CD4-positive, alpha-beta T cell treated with Interleukin-10 for 1 hour (primary cell): ENCODE measurements around the gene GPC3.
"Not testable (repeated sequence)": the region's sequence is repeated elsewhere in the genome, so short reads cannot be mapped to it uniquely, and the experiment has no call there.

Experiments
- DNase-seq: peaks from one replicate; pipeline ENCODE4 v3.0.0-alpha.2; 2020

Gene GPC3

DNA sequence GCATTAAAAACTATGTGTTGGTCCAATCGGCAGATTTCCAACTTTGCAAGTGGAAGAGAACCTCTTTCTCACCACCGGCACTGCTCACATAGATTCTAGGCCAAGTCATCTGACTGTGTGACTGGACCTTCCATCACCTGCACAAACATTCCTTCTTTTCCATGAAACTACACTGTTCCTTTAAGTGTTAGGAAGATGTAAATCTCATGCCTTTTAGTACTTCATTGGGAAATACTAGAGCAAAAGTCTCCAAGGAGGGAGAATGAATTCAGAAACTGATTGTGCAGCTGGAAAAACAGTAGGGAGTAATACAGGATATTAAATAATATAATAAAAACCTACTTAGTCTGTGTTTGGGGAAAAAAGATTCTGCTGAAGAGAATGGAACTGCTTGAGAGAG, 238.2 kb downstream of the GPC3 start:
- DNase-seq: no peak

DNA sequence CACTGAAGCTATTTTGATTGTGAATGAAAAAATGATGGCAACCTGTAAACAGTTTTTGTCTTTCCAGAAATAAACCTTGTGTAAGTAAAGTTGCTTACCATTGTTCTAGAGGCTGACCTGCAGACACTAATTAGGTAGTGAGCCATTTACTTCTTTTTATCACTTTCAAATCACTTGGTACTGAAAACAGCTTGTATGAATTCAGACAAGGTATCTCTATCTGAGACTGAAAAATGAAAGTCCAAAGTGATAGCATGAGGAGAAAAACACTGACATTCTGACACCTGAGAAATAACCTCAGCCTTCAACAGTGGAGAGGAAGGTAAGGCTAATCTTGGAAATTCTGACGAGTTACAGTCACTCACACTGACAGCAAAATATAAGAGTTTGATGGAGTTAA, 238.8 kb downstream of the GPC3 start:
- DNase-seq: no peak

DNA sequence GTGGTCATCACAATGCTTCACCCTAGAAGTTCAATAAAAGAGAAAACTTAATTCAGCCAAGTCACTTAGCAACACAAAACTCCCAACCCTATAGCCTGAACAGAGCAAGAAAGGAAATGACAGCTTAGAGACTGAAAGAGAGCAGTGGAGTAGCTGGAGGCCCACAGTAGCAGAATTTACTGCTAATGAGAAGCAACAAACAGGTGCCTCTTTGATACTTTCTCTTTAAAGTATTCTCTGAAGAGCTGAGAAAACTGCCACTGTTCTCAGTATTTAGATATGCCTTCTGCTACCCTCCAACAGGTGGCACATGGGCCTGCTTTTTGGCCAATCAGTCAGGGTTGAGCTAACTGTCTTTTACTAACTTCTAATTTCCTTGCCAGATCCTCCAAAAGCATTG, 240.0 kb downstream of the GPC3 start:
- DNase-seq: peak; percentile 17

DNA sequence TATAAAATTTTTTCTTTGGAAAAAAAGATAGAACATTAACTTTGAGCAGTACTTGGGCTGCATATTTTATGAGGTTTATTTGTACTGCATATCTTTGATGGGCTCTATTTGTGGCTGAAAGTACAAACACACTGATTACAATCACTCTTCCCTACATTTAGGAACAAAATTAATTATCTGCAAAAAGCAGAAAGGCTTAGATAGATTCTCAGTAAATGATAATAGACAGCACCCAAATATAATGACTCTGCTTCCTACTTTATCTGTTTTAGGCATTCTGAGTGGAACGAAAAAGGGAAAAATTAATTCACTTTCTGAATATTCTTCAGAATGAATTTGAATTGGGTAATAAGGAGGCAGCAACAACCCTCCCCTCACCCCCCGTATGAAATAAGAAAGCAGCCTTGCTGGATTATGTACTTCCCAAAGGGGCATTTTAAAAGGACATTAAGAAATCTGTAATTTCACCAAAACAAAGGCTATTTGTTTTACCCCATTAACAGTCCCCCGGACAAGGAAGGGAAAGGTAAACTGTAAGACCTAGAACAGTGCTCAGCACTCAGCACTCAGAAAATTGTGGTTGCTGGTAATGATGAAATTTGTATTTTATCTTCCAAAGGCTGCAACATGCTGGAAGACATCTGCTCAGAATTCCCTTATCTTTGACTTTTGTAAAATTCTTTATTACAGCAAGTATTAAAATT, 242.6 kb downstream of the GPC3 start:
- DNase-seq: no peak

DNA sequence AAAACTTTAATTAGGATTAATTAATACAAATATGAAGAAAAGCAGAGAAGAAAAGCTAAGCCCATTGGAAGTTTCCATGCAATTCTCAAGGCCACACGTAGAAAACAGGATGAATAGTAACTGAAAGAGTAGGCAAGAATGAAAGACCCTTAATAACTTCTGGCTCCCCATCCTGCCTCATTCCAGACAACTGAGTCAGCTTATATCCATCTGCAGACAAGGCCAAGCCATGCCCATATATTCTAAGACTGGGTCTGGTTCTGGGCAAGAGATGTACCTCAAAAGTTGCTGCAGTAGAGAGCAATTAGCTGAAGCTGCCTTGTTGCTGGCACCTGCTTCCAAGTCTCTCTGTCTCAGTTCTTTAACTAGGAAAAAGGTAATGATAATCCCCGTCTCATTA, 244.1 kb downstream of the GPC3 start:
- DNase-seq: no peak

DNA sequence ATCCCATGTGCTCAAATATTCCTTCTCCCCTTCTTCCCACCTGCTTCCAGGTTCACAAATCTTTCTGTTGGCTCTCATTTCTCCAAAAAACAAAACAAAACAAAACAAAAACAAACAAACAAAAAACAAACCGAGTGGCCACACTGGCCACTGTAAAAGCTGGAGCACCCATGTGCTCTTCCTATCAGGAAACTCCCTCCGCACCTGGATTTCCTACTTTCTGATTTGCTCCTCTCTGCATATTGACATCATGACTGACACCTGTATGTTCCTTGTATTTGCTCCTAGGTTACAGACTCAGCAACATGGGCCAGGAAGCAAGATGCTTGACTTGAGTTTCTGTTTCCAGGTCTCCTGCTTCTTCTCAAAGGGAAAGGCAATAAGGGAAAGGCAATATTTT, 258.8 kb downstream of the GPC3 start:
- DNase-seq: no peak

DNA sequence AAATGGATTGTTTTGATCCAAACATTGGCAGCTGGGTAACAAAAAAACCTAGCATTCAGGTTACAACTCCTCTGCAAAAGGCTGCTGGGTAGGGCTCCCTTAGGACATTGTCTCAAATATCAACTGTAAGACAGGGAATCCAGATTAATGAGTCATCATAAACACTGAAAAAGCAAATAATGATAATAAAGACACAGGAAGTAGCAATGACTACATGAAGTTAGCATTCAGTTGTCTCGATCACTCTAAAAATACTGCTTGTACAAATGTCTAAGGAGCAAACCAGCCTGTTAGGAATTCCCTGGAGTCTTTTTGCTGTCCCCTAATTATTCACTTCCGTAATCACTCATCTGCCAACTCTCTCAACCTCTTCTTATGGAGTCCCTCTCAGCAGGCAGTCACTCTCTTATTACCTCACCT, 259.2 kb downstream of the GPC3 start:
- no peak for DNase-seq

DNA sequence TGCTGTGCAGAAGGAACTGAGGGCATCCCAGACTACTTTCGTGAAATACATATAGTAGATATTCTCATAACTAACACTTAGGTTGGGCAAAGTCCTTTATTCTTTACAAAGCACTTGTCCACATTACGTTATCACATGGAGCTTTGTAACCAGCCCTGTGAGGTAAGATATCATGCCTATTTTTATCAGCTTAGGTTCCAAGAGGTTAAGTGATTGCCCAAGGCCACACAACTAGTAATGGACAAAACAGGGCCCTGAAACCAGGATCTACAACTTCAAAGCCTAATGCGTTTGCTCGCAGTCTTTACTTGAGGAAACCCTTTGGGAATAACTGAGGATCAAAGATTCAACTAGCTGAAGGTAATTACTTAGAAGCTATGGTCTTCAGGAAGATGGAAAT, 261.5 kb downstream of the GPC3 start:
- no peak for DNase-seq

DNA sequence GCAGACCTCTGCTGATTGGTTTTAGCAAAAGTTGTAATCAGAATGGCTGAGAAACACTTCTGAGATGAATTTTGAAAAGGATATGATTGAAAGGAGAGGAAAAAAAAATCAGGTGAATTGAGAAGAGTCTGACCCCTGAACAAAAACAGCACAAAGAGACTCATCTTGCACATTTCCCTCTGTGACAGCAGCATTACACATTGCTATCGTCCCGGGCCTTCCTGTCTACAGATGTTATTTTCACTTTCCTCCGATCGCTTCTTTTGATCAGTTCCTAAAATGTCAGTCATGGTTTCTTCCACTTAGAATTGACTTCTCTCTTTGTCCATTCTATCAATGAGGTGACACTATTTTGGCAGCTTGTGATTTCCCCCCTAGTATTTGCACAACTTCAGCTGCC, 262.6 kb downstream of the GPC3 start:
- DNase-seq: no peak

DNA sequence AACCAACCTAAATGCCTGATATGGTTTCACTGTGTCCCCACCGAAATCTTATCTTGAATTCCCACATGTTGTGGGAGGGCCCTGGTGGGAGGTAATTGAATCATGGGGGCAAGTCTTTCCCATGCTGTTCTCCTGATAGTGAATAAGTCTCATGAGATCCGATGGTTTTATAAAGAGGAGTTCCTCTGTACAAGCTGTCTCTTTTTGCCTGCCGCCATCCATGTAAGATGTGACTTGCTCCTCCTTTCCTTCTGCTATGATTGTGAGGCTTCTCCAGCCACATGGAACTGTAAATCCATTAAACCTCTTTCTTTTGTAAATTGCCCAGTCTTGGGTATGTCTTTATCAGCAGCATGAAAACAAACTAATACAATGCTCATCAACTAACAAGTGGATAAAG, 265.1 kb downstream of the GPC3 start:
- DNase-seq: not testable (repeated sequence)

DNA sequence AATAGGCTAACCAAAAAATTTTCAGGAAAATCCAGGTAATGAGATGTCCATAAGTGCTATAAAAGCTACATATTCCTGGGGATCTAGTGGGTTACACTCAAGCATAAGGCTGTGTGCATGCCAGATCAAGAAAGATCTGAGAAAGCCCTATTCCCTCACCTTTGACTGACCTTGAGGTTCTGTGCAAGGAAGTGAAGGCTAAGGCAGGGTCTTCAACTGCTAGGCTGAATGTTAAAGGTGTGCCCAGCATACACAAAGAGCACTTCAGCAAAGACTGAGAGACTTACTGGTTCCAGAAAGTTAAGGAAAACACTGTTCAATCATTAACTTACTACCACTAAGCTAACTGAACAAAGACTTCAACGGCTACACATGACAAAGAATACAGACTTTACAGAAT, 269.7 kb downstream of the GPC3 start:
- no peak for DNase-seq

DNA sequence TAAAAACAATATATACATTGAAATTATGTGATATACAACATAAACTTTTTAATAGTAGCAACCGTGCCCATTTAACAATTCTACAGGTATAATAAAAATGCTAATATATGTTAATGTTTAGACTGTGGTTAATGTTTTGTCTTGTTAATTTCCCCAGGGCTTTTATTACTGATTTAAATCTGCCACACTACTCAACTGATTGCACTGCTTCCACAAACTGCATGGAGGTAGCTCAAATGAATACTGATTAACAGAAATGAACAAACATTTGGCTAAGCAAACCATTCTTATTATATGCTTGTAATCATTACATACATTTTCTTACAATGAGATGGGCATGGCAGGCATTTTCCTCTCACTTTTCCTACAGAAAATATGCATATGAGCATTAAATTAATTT, 275.9 kb downstream of the GPC3 start:
- DNase-seq: no peak

DNA sequence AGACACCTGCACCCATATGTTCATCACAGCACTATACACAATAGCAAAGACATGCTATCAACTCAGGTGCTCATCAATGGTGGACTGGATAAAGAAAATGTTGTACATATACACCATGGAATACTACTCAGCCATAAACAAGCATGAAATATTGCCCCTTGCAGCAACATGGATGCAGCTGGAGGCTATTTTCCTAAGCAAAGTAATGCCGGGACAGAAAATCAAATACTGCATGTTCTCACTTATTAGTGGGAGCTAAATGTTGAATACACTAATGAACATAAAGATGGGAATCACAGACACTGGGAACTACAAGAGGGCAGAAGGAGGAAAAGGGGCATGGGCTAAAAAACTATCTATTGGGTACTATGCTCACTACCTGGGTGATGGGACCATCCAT, 278.5 kb downstream of the GPC3 start:
- DNase-seq: no peak

DNA sequence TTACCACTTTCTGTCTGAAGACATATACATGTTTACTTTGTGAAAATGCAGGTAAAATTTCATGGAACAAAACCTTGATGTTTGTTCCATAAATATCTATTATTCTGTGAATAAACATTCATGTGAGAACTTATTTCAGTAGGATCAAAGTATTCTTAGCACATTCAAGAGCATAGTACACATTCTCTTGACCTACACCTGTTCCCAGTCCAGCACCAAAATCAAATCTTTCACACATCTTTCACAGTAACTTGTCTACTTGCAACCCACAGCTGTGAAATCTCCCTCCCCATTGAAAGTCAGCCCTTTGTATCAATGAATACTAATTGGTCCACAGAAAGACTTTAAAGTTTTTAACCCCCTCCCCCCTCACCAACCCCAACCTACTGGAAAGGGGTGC, 283.2 kb downstream of the GPC3 start:
- DNase-seq: no peak

DNA sequence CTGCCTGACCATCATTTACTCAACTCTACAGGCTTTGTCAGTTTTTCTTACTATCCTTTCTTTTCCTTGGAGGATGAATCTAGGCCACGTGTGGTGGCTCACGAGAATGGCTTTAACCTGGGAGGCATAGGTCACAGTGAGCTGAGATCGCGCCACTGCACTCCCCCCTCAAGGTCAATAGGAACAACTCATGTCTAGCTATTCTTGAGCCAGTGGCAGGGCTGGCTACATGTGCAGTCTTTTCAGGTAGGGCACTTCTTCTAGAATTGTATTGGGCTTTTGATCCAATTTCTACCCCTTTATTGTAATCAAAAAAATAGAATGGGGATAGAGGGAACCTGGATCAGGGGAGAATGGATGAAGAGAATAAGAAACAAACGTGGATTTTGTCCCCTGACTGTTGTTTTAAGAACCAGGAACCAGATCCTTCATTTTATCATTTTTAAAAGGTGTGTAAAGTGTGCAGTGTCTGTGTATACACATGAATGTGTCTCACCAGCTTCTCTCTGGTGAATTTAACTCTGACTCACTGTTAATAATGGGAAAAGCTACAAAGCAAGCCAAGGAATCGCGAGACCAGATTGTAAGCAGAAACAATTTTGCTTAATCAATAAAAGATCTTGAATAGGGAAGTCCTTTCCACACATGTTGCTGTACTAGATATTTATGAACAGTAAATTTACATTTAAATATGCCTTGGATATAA, 286.2 kb downstream of the GPC3 start:
- DNase-seq: no peak

DNA sequence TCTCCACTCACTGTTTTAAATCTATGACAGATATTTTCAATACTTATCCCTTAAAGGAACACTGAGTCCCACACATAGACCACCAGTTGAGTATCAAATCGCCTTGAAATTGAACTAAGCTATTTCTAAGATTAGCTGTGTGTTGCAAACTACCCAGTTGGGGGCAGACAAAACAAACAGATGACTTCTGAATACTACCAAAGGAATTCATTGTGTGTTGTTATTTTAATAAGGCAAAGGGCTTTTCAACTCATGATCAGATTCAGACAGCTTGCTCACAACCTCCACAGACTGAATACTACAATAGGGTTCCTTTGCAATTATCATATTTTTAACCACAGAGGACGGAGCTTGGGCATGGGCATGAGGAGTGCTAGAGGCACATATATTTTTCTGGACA, 287.1 kb downstream of the GPC3 start:
- DNase-seq: peak; percentile 1

DNA sequence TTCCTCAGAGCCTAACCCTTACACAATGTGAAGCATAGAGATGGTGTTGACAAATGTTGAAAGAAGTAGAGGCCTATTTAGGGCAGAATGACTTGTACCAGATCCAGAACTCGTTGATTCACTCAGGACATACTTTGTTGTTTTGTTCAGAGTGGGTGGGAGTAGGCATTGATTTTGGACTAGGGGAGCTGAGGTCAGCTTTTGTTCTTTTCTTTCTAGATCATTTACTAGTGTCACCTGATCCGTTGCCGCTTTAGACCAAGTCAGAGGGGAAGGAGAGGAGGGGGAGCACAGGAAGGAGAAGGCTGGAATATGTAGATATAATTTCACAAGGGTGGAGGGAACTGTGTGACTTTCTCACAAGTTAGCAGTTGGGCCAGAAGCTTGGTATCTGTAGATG, 287.7 kb downstream of the GPC3 start:
- DNase-seq: no peak

DNA sequence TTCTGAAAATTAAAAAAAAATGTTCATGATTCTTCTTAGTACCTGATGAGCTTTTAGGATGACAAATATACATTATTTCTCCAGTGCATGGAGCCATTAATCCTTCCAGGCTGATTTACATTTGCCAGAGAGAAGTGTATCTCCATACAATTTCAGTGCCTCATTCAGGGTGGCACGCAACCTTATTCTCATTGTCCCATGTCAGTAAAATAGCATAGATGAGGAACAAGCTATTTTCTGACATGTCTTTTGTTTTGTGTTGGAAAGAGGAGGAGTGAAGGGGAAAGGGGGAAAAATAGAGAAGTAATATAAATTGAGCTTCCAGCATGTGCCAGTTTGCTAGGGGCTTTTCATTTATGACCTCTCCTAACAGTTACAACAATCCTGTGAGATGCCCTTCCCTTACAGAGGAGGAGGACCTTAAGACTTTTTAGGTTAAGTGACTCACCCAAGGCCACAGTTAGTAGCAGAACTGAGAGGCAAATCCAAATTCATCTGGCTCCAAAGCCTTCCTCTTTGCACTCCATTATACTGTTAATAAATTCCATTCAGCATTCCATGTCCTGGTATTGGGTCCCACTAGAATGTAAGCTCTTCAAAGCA, 295.3 kb downstream of the GPC3 start:
- DNase-seq: no peak

DNA sequence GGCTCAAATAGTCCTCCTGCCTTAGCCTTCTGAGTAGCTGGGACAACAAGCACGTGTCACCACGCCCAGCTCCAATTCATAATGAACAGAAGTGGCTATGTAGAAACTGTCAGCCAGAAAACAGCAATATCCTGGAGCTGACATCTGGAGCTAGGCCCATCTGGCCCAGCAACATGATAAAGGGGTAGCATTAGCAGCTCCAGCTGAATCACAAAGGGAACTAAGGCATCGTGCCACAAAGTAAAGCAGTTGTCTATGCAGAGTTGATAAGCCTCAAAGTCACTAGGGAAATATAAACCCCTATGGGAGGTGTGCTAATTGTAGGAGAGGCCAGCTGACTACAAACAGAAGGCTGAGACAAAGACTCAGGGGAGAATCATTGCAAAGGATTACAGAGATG, 299.6 kb downstream of the GPC3 start:
- DNase-seq: no peak

DNA sequence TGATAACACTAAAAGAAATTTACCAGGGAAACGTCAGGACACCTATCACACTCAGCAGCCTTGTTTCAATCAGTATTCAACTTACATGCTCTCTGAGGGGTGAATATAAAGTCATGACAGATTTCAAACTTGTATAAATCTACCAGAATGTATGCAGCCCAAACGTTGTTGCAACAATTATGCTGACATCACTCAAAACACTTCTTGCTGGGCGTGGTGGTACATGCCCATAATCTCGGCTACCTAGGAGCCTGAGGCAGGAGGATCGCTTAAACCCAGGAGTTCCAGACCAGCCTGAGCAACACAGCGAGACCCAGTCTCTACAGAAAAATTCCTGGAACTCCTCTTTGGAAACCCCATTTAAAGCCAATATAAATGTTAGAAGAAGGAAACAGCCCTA, 303.5 kb downstream of the GPC3 start:
- DNase-seq: no peak

DNA sequence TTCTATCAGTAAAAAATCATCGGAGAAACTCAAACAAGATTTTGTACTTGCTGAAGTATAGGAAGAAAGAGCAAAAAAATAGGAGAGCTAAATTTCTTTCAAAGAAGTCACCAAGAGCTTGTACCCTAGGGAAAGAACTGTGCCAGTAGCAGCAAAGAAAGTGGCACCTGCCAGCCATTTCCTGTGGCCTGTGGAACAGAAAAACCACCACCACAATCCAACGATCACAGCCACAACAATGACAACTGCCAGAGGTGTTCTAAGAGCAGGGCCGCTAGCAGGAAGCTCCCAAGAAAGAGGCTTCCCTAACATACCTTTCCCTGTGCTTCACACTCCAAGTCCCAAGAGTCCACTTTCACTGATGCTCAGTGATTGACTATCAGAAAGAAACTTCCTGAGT, 304.0 kb downstream of the GPC3 start:
- no peak for DNase-seq

DNA sequence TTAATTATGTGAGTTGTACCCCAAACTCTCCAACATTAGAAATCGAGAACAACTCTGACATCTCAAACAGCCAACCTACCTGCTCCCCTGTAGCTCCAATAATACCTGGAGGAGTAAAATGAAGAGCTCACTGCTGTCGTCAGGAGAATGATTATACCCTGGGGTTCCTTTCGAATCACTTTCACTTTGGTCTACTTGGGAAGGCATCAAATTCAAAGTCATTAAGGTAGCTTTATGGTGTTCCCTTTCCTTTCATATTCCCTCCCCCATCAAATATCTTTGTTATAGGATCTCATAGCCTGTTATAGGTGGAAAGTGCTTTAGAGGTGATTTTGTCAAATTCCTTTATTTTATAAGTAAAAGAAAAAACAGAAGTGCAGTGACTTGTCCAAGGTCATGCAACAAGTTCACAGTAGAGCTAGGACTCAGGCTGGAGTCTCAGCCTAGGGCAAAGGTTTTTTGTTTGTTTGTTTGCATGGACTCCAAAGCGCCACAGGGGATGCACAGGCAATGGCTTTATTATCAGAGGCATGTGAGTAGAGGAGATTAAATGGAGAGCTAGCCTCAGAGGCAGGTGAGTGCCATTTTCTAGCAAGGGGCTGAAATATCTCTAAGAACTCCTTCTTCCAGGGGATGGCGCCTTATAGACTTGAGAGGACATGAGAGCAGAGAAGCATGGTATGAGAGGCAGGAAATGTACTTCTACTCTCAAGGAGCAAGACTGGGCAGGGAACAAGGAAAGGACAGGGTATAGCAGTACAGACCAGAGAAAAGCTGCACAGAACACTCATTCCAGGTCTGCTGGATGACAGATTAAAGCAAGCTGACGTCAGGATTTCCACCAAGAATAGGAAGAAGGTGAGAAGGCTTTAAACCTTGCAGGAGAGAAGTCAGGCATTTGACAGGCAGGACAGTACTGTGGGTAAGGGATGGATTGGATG, 308.0 kb downstream of the GPC3 start:
- DNase-seq: no peak

DNA sequence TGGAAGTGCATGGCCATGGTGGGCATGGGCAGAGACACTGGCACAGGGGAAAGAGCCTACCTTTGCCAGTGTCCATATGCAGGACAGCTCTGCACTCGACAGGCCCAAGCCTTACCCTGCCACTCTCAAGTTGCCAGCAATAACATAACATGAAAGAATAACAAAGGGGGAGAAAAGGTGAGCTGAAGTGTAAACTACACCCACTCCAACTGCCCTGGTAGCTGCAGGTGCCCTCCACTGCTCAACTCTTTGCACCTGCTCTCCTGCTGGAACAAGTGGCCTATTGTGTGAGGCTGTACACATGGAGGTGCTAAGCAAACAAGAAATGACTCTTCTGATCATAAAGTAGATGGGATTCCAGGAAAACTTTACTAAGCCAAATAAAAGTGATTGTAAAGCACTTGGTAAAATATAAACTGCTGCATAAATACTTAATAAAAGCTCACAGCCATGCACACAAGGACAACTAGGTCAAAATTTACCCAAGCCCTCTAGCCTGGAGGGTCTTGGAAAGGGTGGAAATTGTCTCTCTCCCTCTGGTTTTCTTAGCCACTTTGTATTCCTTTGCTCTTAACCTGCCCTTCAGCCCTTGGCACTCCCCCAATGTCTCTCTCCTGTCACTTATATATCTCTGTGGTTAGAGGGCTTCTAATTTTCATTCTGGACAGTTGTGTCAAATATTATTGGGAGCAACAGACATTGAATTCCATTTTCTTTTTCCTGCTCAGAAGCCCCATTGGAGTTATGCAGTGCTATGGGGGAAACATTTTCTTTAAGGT, 308.9 kb downstream of the GPC3 start:
- no peak for DNase-seq
